GM18870 (cell line): Measurements from ENCODE around the gene ZMYND11.
"Not testable (repeated sequence)": the region's sequence is repeated elsewhere in the genome, so short reads cannot be mapped to it uniquely, and the experiment has no call there.

ENCODE experiments used
- ATAC-seq: cut with Tn5 transposase; IDR thresholded peaks from one replicate; pipeline ENCODE4 v1.9.1; 2021; ENCODE audit warnings: moderate library complexity; ENCODE audit not compliant: unreplicated experiment

ZMYND11 gene

DNA sequence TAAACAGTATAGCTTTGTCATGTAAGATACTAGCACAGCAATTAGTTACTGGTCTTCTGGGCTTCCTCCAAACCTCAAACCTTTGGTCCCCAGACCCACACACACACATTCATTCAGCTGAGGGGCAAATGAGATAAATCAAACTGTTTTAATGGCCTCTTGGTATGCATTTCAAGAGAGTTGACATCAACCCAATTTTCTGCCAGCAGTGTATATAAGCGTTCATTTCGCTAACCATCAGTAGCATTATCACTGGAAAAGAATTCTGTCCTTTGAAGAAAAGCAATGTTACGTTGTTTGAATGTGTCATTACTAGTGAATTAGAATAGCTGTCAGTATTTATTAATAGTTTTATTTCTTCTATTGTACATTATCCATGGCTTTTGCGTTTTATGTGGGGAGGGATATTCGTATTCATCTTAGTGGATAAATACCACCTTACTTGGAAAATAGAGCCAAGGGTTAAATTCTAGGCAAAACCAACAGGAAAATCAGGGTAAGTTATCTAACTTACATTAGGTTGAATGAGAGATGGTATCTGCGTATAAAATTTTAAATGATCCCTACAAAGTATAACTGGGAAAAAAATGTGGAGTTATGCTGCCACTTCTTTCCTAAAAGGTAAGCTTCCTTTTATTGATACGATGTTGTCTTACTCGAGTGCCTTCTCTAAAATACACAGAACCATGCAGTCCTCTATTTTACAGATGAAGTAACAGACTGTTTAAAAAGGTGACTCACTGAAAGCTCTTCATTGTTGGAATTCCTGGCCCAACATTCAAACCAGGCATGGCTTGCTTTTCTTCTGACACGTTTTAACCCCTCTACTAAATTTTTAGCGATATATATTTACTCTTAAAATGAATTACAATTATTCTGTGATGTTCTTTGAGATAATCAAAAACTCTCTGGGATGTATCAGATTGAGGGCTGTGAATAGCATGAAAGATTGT is 2.0 kb upstream of the ZMYND11 start:
- ATAC-seq = no peak

DNA sequence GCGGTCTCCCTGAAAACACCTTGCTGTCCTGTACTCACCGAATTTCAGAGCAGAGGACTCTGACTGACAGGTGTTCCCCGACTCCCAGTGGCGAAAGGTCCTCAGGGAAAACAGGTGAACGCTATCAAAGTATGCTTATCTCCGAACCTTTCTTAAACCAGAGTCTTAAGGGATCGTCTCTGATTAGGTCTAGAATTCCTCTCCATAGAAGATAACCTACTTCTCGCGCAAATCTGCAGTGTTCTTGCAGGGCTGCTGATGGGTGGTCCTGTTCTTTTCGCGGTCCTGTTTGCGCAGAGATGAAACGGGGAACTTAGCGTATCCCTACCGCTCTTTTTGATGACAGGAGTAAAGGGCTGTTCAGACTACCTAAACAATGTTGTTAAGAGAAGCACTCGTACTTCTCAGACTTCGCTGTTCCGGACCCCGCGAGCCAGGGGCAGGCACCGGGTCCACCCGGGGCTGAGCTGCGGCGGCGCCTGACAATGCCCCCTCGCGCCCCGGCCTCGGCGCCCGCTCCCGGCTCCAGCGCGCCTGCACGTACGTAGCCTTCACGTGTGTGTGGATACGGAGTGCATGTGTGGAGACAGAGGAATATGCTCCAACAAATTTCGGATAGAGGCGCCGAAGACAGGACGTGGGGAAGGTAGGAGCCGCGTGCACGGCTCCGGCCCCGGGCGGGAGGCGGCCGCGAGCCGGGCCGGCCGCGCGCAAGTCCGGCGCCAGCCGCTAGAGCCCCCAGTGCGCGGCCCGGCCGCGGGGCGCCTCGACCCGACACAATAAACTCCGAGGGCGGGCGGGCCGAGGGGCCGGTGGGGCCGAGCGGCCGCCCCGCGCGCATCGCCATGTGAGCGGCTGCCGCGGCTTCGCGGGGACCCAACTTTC is 766 bp upstream of the ZMYND11 start:
- no peak for ATAC-seq

DNA sequence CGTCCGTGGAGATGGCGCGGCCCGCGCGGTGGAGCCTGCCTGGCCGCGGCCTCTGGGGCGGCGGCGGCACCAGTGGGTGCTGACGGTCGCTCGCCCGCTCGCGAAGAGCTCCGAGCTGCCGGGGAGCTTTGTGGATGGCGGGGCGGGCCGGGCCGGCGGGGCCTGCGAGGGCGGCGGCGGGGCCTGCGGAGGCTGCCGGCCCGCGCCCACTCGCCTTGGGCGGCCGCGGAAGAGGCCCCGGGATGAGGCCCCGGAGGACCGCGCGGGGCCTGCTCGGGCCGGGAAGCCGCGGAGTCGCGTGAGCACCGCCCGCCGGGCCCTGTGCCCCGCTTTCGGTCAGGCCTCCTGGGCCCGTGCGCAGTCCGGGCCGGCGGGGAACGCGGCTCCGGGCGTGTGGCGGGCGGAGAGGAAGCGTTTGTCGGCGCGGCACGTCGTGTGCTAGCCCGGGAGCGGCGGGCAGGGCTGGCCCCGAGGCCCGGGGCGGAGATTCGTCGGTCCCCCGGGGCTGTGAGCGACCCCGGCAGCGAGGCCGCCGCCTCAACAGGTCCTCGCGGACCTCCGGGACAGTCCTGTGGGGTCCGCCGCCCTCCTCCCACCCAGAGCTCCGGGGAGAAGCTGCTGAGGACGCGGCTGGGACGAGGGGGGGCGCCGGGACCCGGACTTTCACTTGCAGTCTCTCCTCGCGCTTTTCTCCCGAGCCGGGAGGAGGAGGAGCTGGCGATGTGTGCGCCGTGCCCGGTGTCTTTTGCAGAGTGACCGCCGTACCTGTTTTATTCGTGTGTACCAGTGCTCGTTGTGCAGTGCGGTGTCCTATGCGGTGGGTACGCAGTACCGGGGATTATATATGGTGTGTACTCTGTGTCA is 578 bp downstream of the ZMYND11 start:
- no peak for ATAC-seq

DNA sequence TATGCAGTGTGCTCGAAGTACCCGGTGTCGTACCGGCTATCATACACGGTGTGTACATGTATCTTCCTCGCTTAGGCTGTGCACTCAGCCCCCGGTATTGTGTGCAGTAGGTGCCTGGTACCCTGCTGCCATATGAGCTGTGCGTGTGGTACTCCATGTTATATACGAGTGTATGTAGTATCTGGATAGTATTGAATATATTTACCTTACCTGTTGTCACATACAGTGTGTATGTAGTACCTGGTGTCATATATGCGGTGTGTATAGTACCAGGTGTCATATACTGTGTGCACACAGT is 1.2 kb downstream of the ZMYND11 start:
- ATAC-seq = no peak

DNA sequence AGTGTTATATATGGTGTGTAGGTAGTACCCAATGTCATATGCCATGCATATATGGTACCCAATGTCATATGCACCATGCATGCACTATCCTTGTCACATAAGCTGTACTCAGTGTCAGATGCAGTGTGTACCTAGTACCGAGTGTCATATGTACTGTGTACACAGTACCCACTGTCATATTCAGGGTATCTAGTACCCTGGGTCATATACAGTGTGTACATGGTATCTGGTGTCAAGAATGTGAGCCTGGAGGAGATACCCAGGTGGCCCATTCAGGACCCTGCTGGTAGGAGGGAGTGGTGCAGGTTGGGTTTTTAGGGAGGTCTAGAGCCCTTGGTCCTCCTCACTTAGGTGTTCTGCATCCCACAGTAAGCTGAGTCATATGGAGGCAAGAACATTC is 1.8 kb downstream of the ZMYND11 start:
- ATAC-seq = peak; percentile 32

DNA sequence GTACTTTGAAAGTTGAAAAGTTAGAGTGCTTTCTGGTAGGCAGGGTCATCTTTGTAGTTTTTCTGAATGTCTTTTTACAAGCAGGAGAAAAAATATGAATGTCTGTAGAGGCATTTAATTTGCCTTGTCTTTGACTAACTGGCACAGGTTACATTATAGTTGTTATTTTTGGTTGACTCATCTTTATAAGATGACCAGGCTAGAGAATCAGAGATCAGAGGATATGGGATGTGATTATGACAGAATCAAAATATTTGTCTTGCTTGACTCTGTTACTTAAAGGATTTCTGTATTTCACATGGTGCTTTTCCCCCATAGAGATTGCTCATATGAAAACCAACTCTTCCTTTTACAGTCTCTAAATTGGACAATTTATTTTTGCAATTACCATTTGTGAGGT is 2.4 kb downstream of the ZMYND11 start:
- no peak for ATAC-seq

DNA sequence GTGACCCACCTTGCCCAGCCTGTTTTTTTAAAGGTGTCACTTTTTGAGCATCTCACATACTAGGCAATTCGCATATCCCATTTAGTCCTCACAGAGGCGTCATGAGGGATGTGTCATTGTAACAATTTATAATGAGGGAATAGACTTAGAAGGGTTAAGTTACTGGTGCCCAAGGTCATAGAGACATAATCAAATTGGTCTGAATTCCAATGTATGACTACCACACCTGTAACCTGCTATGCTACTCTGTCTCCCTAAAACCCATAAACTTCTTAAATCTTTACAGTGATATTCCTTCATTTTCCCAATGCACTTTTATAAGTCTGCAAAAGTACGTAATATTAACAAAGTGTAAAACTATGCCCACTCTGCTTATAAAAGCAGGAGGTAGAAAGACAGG is 7.1 kb downstream of the ZMYND11 start:
- no peak for ATAC-seq

DNA sequence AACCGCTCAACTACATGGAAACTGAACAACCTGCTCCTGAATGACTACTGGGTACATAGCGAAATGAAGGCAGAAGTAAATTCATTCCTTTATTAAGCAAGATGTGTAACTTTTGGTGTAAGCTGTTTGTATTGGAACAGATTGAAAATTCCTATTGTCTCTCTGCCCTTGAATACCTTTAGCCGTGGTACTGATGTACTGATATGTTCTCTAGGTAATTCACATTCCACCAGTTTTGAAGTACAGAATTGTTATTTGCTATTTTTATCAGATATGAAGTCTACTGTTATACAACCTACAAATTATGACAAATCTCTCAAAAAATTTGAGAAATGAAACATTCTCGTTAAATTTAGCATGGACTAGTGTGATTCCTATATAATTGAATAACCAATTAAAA is 17.7 kb downstream of the ZMYND11 start:
- no peak for ATAC-seq

DNA sequence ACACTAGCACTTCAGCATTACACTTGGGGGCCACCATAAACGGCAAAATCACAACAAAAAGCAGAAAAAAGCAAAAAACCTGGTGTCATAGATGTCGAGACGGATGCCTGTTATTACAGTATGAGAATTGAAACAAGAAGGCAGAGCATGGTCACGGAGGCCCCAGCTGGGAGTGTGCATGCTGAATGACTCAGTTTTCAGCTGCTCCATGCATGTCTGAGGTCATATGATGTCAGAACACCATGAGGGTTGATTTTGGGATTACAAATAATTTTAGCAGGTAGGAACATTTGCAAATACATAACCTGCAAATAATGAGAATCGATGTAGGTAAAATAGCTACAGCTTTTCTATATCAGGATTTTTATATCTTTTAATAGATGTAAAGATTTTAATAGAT is 19.1 kb downstream of the ZMYND11 start:
- no peak for ATAC-seq

DNA sequence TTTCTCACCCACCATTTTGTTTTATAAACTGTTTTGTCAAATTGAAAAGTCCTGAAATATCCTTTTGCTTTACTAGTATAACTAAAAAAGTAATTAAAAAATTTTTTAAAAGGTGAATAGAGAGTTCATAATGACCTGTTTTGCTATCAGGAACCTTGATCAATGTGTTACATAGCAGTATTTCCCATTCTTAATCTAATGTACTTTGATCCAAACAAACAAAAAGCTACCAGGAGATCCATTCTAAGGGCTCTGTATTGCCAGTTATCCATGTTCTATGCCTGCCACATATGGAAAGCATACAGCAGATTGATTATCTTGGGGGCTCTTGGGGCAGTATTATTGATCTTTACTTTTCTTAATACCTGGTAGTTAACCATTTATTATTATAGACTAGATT is 32.1 kb downstream of the ZMYND11 start:
- no peak for ATAC-seq

DNA sequence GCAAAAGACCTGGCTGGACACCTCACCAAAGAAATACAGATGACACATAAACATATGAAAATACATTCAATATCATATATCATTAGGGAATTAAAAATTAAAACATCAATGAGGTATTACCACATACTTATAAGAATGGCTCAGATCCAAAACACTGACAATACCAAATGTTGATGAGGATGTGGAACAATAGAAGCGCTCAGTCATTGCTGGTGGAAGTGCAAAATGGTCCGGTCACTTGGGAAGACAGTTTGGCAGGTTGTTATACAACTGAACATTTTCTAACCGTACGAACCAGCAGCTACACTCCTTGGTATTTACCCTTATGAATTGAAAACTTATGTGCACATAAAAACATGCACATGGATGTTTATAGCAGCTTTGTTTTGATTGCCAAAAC is 38.5 kb downstream of the ZMYND11 start:
- ATAC-seq = no peak

DNA sequence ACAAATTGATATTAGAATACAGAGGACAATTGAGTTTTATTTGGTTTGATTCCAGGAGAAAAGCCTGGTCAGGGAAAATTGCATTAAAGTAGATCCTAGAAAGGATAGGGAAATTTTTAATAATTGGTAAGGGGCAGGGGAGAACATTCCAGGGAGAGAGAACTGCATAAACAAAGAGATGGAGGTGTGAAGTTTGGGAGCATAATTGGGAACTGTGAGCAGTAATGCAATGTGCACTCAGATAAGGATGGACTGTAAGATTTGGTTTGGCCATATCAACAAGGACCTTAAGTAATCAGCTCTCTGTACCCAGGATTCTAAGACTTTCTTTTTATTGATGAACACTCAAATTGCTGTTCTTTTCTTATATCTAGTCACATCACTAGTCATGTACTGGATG is 41.4 kb downstream of the ZMYND11 start:
- no peak for ATAC-seq

DNA sequence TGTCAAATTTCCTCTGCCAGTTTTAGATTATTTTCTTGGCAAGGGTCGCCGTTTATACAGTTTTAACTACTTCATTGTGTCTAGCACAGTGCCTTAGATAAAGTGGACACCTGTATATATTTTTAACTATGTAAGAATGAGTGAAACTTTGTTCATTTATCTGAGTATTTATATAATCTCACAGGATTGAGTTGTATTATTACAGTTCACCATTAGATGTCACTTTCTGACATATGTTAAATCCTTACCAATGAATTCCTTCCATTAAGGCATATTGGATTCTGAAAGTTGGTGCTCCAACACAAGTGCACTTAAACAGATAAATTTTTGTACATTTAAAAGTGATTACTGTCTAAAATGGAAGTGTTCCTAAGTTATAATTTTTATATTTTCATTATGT is 43.0 kb downstream of the ZMYND11 start:
- ATAC-seq = no peak

DNA sequence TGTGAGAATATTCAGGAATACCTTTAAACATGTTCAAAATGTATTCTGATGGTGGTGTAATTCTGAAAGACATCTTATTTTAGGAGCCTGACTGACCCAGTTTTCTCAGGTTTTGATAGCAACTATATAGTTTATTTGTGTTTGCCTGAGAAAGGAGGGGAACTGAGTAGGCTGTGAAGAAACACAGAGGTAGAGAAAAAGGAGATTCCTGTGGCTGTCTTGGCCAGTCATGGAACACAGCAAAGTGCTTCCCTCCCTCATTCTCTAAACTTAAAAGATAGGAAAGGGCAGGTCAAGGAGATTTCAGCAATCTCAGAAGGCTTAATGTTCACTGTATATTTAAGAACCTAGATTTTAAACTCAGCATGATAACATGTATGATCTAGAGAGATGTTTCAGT is 43.5 kb downstream of the ZMYND11 start:
- no peak for ATAC-seq

DNA sequence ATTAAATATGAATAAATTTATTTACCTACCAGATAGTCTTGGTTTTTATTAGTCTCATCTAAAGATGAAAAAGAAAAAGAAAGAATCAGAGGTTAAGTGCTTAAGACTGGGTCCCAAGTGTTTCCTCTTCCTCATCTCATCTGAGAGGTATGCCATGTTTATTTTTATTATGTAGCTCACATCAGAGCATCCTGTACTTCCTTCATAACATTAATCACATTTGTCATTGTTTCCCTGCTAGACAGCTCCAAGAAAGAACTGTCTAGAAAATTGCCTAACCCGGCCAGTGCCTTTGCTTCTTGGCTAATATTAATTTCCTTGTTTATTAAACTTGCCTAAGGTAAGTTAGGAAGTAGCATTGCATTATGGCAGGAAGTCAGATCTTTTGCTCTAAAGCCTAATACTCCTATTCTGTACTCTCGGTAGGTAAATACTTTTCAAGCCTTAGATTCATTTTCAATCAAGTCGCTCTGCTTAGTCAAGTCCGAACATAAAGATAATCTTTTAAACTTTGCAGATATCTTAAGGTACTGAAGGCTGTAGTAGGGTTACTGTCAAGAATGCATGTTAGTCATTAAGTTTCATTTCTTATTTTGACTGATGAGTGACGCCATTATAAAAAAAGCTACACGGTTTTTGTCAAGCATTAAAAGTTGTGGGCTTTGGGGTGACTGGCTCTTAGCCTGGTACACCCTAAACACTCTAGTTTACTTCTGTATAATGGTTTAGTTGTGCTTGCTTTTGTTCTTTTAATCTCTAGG is 47.4 kb downstream of the ZMYND11 start:
- ATAC-seq = no peak

DNA sequence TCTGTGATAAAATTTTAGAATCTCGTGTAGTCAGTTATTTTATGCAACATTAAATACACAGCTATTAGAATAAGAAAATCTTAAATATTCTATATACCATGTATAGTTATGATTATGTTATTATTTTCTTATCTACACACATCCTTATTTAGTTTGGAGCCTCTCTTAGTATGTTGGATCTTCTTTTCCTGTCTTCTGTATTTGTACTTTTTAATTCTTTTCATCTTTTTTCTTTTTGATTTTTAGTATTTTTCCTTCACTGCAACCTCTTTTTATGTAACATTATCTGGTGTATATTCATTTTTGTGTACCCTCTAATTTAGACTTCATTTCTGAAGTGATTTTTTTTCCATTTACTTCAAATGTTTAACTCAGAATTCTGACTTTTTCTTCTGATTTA is 48.9 kb downstream of the ZMYND11 start:
- ATAC-seq = no peak

DNA sequence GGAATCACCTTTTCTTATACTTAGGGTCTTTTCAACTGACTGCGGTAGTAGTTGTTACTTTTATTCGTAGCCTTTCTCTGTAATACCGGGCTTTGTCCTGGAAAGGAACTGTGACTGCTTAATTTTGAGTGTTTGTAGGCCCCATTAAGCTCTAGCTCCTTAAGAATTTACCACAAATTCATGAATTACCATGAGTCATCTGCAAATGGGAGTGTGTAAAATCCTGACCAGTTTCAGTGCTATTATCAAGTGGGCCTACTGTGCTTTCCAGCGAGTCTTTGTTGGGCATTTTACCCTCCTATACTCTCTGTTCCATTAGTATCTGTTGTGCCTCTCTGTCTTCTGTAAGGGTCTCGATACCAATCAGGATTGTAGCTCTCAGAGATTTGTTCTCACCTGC is 49.7 kb downstream of the ZMYND11 start:
- ATAC-seq = no peak

DNA sequence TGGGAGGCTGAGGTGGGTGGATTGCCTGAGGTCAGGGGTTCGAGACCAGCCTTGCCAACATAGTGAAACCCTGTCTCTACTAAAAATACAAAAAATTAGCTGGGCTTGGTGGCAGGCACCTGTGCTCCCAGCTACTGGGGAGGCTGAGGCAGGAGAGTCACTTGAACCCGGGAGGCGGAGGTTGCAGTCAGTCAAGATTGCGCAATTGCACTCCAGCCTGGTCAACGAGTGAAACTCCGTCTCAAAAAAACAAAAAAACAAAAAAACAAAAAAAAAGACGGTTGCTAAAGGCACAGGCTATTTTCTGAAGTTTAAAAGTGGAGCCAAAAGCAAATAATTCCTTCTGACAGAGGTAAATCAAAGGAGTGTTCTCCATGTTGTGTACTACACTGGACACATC is 50.3 kb downstream of the ZMYND11 start:
- ATAC-seq = not testable (repeated sequence)

DNA sequence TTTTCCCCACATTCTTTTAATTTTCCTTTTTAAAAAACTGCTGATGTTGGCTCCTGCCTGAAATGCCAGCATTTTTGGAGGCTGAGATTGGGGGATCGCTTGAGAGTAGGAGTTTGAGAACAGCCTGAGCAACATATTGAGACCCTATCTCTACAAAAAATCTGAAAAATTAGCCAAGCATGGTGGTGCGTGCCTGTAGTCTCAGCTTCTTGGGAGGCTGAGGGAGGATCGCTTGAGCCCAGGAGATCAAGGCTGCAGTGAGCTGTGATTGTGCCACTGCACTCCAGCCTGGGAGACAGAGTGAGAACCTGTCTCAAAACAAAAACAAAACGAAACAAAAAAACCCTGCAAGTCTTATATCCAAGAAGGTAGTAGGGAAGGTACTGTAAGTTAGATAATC is 51.7 kb downstream of the ZMYND11 start:
- ATAC-seq = no peak

DNA sequence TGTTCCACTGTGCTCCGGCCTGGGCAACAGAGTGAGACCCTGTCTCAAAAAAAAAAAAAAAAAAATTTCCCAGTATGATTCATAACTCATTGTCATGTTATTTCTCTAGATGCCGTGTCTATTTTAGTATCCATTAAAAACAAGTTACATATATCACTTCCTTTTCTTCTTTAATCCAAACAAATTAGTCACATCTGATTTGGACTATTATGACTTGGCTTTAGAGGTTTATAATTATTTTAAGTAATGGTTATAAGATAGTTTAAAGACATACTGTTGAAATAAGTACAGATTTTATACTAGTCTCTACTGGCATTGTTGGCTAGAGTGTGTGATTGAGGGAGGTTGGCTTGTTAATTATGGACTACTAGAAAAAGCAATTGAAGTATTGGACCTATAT is 53.3 kb downstream of the ZMYND11 start:
- no peak for ATAC-seq

DNA sequence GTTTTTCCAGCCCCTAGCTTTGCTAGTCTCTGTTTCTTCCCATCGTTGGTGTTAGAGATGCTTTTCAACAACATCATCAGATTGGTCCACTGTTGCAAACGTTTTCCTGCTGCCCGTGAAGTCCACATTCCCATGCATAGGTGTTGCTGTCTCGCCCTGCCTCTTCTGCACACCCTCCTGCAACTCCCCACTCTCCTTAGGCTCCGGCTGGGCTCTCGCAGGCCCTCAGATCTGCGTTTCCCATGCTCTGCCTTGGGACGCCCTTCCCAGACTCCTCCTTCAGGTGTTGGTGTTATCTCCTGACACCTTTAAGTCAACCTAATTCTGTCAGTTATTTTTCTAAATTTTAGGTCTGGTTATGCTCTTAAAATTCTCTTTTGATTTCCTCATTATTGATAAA is 55.0 kb downstream of the ZMYND11 start:
- ATAC-seq = no peak
